ENCODE measurements around the gene SAMD13.

DNA sequence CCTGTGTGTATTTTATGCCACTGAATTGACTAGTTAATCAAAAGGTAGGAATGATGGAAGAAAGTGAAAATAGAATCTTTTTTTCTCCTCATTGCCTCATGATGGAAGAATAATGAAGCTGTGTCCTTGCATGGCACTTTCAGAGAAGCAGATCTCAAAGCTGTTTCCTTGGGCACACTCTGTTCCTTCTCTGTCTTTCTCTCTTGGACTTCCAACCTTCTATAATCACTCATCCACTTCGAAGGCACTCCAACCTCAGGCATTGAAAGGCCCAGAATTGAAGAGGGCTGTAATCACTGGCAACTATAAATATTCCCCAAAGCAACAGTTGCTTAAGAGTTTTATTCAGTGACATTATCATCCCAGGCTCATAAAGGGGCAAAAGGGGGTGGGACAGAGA lies 65.7 kb downstream of the SAMD13 start:
- TF ChIP-seq, protein P1, sequence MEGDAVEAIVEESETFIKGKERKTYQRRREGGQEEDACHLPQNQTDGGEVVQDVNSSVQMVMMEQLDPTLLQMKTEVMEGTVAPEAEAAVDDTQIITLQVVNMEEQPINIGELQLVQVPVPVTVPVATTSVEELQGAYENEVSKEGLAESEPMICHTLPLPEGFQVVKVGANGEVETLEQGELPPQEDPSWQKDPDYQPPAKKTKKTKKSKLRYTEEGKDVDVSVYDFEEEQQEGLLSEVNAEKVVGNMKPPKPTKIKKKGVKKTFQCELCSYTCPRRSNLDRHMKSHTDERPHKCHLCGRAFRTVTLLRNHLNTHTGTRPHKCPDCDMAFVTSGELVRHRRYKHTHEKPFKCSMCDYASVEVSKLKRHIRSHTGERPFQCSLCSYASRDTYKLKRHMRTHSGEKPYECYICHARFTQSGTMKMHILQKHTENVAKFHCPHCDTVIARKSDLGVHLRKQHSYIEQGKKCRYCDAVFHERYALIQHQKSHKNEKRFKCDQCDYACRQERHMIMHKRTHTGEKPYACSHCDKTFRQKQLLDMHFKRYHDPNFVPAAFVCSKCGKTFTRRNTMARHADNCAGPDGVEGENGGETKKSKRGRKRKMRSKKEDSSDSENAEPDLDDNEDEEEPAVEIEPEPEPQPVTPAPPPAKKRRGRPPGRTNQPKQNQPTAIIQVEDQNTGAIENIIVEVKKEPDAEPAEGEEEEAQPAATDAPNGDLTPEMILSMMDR (IDR thresholded peaks at IDR 0.05): no peak
- TF ChIP-seq POLR2A (IDR thresholded peaks at IDR 0.05): no peak

All from esophagus squamous epithelium (tissue), 4 donors.